RPMI7951 (cell line): Measurements from ENCODE around the gene KLHL4. TPM values are rescaled to one million over a fixed set of nuclear protein-coding genes. Genes with fewer than 3 reads are reported as not detected.
"Not testable (repeated sequence)": the region's sequence is repeated elsewhere in the genome, so short reads cannot be mapped to it uniquely, and the experiment has no call there.

Experiments
- DNase-seq: peaks from one replicate; pipeline ENCODE4 v3.0.0-alpha.2; 2012; ENCODE audit warnings: low read depth
- total RNA-seq: library from RNA; depleted of rRNA; stranded (reverse); fragments of >200 nt; shearing (Covaris generic); gene quantifications from 2 replicates; pipeline ENCODE4 v1.2.3, GENCODE V29; 2014

The KLHL4 gene
- total RNA-seq, 1 experiment from 2014 or later, result 3.0 TPM

DNA sequence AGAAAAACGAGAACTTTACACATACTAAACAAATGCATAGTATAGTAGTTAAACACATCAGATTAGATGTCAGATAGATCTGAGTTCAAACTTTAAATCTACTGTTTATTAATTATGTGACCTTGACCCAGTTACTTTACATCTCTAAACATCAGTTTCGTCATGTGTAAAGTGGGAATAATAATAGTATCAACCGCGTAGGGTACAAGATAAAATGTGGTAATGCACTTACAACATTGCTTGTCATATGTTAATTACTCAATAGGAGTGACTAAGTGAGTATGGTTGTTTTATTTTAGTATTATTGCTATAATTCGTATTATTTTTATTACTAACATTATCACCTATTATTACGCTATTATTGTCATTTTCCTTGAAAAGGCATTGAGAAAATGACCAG is 144.2 kb downstream of the KLHL4 start:
- DNase-seq, result no peak

DNA sequence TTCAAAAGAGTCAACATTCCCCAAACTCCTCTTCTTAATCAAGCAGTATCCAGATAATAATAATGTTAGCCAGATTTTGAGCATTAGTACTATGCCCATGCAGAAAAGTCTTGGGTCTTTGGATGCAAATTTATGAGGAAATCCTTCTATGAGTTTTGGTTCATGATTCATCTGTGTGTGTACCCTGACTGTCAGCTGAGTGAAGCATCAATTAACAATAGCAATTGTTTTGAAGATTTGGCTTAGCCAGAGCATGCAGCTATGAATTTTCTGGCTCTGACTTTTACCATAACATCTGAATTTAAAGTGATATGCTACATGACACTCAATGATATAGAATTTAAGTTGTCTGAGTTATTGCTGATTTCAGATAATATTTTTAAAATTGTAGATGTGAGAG is 145.8 kb downstream of the KLHL4 start:
- no peak for DNase-seq

DNA sequence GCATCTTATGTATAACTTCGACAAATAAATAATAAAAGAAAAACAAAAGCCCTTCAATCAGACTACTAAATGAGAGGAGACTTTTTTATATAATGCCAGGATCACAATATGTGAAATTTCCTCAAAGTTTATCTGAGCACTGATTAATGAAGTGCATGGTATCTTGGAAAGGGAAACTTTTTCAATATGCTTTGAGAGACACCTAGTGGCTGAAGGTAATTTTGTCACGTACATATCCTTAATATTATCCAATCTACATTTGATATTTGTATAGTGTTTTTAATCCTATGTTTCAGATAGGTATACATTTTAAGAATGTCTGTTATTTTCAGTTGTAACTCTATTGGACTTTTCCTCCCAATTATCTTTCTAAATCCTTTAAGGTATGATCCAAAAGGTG is 146.8 kb downstream of the KLHL4 start:
- peak; percentile 10 for DNase-seq

DNA sequence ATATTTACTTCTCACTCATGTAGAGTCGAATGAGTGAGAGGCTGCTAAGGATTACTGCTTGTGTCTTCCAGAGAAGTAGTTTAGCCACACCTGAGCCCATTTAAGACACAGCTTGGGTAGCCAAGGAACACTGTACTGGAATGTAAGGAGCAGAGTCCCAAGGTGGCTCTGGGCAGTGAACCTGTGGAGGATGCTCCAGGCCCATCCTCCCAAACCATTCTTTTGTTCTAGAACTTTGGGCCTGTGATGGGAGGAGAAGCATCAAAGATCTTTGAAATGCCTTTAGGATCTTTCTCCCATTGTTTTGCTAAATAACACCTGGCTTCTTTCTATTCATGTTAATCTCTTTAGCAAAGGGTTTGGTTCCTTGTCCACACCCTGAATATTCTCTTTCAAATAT is 162.2 kb downstream of the KLHL4 start:
- DNase-seq, result no peak

DNA sequence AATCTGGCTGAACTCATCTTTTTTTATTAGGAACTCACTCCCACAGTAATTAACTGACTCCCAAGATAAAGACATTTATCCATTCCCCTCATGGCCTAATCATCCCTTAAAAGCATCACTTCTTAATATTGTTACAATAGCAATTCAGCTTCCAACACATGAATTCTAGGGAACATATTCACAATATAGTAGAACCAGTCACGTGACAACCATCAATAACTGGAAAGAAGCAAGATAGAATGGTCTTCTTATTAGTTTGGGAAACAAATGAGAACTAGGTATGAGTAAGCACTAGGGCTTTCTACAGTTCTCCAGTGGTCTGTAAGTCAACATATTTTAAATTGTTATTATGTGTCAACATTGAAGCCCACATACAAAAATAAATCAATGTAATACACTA is 170.1 kb downstream of the KLHL4 start:
- no peak for DNase-seq

DNA sequence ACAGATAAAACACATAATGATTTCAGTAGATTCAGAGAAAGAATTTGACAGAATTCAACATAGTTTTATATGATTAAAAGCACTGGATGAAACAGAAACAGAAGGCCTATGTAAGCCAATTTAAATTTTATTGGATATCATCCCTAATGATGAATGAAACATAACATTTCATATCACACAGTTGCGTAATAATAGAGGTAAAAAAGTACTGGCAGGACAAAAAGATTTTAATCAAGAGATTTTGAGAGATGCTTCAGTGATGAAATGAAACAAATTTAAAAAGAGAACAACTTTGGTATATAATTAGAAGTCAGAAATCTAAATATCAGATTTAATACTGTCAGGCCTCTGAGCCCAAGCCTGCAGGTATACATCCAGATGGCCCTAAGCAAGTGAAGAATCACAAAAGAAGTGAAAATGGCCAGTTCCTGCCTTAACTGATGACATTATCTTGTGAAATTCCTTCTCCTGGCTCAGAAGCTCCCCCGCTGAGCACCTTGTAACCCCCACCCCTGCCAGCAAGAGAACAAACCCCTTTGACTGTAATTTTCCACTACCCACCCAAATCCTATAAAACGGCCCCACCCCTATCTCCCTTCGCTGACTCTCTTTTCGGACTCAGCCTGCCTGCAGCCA is 170.6 kb downstream of the KLHL4 start:
- DNase-seq, result not testable (repeated sequence)

DNA sequence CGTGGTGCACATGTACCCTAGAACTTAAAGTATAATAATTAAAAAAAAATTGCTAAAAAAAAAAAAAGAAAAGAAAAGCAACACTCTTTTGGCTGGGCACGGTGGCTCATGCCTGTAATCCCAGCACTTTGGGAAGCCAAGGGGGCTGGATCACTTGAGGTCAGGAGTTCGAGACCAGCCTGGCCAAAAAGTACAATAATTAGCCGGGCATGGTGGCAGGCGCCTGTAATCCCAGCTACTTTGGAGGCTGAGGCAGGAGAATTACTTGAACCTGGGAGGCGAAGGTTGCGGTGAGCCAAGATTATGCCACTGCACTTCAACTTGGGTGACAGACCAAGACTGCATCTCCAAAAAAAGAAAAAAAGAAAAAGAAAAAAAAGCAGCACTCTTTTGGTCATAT is 171.6 kb downstream of the KLHL4 start:
- not testable (repeated sequence) for DNase-seq

DNA sequence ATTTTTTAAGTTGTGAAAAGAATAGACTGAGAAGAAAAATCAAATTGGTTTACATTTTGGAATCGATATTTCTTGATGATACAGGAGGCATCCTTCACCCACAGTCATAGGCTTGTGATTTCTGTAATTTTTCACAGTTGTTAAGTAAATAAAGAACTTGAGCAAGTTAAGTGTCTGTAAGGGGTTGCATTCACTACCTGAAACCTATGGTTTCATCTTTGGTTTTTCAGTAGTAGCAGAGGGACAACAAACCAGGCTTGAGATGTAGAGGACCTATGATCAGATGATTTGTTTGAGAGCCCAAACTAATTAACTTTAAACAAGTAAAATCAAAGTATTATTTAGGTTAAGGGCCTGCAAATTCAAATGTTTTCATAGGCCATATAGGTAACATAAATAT is 175.6 kb downstream of the KLHL4 start:
- DNase-seq, result no peak

DNA sequence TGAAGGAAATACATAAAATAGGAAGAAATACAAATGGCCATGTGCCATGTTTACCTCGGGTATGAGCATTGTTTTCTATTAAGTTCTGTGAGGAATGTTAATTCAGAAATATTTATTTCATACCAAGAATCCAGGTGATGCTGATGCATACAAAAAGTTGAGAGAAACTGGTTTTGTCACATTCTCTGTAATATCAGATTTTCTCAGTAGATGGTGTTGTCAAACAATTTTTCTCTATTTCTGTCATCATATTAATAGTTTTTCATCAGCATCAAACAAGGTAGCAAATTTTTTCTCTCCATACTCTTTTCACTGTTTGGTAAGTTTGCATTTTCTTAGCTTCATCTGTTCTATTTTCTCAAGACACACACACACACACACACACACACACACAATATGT is 179.8 kb downstream of the KLHL4 start:
- DNase-seq, result no peak

DNA sequence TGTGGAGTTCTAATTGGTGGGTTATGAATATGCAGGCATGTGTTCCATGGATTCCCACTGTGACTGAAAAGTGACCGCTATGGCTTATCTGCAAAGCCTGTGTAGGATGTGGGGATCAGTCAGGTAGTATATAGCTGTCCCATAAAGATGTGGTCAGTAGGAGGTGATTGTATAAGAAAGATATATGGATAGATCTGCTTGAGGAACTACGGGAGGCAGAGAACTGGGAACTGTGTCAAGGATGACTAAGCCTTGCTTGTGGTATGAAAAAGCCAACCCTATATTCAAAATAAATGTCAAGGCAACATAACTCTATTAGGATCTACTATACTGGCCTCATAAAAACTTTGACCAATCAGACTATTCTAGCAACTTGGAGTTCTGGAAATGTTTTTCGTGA is 185.2 kb downstream of the KLHL4 start:
- DNase-seq, result peak; percentile 28

DNA sequence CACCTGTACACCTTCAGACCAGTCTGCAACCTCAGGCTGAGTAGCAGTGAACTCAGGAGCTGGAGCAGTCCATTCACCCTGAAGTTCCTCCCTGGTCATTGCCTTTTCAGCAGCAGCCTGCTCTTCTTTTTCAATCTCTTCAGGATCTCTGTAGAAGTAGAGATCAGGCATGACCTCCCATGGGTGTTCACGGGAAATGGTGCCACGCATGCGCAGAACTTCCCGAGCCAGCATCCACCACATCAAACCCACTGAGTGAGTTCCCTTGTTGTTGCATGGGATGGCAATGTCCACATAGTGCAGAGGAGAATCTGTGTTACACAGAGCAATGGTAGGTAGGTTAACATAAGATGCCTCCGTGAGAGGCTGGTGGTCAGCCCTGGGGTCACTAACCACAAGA is 185.9 kb downstream of the KLHL4 start:
- DNase-seq, result not testable (repeated sequence)

DNA sequence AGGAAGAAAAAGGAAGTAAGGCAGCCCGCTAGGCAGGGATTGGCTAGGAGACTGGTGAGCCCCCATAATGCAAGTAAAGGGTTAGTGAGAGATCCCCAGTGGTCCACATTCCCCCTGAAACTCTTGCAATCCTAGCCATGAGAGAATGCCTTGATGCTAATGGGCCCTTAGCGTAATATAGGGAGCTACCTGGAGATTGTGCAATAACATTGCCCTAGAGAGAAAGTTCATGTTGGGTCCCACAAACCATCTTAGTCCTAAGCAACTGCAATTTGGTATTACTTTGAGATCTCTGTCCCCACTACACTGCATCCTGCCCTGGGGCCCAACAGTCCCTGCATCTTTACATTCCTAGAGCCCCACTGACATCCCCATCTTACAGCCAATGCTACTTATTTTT is 188.5 kb downstream of the KLHL4 start:
- DNase-seq, result no peak

DNA sequence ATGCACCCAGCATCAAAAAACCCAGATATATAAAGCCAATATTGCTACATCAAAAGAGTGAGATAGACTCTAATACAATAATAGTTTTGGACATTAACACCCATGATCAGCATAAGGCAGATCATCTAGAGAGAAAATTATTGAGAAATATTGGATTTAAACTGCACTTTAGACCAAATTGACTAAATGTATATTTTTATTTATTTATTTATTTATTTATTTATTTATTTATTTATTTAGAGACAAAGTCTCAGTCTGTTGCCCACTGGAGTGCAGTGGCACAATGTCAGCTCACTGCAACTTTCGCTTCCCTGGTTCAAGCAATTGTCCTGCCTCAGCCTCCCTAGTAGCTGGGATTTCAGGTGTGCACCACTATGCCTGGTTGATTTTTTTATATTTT is 193.0 kb downstream of the KLHL4 start:
- no peak for DNase-seq
